ENCODE data around the gene STAT3. TPM values are rescaled to one million over a fixed set of nuclear protein-coding genes. Genes with fewer than 3 reads are reported as not detected.

Gene STAT3
- total and polyA plus RNA-seq, 9 of the 15 experiments (the other 6 are each of a cell fraction or from before 2014, with no cell fraction given) = 90.0 to 179 (median 114) TPM

DNA sequence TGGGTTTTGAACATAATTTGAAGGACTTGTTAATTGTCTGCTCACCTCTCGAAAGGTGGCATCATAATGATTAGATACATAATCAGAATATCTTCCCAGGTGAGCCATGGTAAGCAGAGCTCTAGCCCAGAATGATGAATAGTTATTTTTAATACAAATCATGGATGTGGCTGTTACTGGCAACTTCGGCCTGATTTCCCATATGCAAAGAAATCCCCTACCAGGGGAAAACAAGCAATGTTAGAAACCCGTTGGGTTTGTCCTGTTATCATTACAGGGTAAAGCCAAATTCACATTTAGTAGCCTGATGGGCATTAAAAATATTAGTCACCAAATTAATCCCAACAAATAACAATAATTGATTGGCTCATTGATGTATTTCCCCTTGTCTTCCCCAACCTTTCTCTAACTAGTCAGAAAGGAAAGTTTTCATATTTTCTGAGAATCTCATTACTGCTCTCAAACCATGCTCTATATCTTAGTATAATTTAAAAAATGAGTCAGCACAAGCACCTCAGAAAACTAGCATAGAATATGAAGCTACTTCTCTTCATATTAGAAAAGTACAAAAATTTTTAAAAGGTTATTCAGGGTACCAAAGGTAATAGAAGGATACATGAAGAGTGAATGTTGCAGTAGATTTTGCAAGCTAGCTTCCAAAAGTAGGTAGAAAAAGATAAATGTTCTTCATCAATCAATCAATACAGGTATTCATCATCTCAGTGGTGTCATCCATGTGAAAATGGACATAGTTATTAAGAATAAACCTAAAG is 117.0 kb downstream of the STAT3 start (continued):
- TF ChIP-seq BRD9 (IDR thresholded peaks at IDR 0.05; ENCODE audit: low read depth, partially characterized antibody) (peak; percentile 27), ZNF316 (IDR thresholded peaks at IDR 0.05) (peak; percentile 50; the same call in 1 of the 2 replicates), ZNF384 (IDR thresholded peaks at IDR 0.05; ENCODE audit: low read depth, low read length) (no peak), NR3C1 (CRISPR knock-in tag; IDR thresholded peaks at IDR 0.05) (no peak), BRD4 (IDR thresholded peaks at IDR 0.05) (no peak), TARDBP (IDR thresholded peaks at IDR 0.05) (no peak), RCOR1 (IDR thresholded peaks at IDR 0.05; ENCODE audit: borderline replicate concordance in 1 of 2, low read depth in 2 of 2, low read length in 2 of 2) (no peak), GABPB2 (CRISPR knock-in tag; conservative IDR thresholded peaks at IDR 0.05) (no peak), HDAC1 (IDR thresholded peaks at IDR 0.05) (no peak), XRCC4 (IDR thresholded peaks at IDR 0.05; ENCODE audit: extremely low read depth, insufficient read depth, insufficient read length) (no peak), ZNF77 (CRISPR knock-in tag; IDR thresholded peaks at IDR 0.05) (no peak), MXI1 (IDR thresholded peaks at IDR 0.05; ENCODE audit: low read depth, low read length) (no peak), MAFG (tag; conservative IDR thresholded peaks at IDR 0.05) (no peak), ZNF778 (CRISPR knock-in tag; IDR thresholded peaks at IDR 0.05) (no peak), ZNF347 (CRISPR knock-in tag; IDR thresholded peaks at IDR 0.05; ENCODE audit: low read depth) (no peak)
- TF ChIP-seq, protein P1, sequence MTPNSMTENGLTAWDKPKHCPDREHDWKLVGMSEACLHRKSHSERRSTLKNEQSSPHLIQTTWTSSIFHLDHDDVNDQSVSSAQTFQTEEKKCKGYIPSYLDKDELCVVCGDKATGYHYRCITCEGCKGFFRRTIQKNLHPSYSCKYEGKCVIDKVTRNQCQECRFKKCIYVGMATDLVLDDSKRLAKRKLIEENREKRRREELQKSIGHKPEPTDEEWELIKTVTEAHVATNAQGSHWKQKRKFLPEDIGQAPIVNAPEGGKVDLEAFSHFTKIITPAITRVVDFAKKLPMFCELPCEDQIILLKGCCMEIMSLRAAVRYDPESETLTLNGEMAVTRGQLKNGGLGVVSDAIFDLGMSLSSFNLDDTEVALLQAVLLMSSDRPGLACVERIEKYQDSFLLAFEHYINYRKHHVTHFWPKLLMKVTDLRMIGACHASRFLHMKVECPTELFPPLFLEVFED (CRISPR knock-in tag; conservative IDR thresholded peaks at IDR 0.05) = no peak
- TF ChIP-seq, protein P2, sequence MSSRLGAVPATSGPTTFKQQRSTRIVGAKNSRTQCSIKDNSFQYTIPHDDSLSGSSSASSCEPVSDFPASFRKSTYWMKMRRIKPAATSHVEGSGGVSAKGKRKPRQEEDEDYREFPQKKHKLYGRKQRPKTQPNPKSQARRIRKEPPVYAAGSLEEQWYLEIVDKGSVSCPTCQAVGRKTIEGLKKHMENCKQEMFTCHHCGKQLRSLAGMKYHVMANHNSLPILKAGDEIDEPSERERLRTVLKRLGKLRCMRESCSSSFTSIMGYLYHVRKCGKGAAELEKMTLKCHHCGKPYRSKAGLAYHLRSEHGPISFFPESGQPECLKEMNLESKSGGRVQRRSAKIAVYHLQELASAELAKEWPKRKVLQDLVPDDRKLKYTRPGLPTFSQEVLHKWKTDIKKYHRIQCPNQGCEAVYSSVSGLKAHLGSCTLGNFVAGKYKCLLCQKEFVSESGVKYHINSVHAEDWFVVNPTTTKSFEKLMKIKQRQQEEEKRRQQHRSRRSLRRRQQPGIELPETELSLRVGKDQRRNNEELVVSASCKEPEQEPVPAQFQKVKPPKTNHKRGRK (tag; IDR thresholded peaks at IDR 0.05) = no peak
- TF ChIP-seq, protein P3, sequence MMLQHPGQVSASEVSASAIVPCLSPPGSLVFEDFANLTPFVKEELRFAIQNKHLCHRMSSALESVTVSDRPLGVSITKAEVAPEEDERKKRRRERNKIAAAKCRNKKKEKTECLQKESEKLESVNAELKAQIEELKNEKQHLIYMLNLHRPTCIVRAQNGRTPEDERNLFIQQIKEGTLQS (IDR thresholded peaks at IDR 0.05) = 0 out of 2 replicates have a peak, but pooled peaks have one; percentile 12
- TF ChIP-seq, protein P3 (CRISPR knock-in tag; conservative IDR thresholded peaks at IDR 0.05) = no peak
- TF ChIP-seq, protein P4, sequence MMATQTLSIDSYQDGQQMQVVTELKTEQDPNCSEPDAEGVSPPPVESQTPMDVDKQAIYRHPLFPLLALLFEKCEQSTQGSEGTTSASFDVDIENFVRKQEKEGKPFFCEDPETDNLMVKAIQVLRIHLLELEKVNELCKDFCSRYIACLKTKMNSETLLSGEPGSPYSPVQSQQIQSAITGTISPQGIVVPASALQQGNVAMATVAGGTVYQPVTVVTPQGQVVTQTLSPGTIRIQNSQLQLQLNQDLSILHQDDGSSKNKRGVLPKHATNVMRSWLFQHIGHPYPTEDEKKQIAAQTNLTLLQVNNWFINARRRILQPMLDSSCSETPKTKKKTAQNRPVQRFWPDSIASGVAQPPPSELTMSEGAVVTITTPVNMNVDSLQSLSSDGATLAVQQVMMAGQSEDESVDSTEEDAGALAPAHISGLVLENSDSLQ (IDR thresholded peaks at IDR 0.05) = peak; percentile 55; the same call in 1 of the 2 replicates
- TF ChIP-seq, protein P5, sequence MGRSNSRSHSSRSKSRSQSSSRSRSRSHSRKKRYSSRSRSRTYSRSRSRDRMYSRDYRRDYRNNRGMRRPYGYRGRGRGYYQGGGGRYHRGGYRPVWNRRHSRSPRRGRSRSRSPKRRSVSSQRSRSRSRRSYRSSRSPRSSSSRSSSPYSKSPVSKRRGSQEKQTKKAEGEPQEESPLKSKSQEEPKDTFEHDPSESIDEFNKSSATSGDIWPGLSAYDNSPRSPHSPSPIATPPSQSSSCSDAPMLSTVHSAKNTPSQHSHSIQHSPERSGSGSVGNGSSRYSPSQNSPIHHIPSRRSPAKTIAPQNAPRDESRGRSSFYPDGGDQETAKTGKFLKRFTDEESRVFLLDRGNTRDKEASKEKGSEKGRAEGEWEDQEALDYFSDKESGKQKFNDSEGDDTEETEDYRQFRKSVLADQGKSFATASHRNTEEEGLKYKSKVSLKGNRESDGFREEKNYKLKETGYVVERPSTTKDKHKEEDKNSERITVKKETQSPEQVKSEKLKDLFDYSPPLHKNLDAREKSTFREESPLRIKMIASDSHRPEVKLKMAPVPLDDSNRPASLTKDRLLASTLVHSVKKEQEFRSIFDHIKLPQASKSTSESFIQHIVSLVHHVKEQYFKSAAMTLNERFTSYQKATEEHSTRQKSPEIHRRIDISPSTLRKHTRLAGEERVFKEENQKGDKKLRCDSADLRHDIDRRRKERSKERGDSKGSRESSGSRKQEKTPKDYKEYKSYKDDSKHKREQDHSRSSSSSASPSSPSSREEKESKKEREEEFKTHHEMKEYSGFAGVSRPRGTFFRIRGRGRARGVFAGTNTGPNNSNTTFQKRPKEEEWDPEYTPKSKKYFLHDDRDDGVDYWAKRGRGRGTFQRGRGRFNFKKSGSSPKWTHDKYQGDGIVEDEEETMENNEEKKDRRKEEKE (IDR thresholded peaks at IDR 0.05; ENCODE audit: borderline replicate concordance in 1 of 2, control insufficient read depth in 1 of 2, low read depth in 2 of 2, low read length in 1 of 2) = no peak
